Neural crest cell (in vitro differentiated cells): ENCODE results near the gene GBF1. TPM values are rescaled to one million over a fixed set of nuclear protein-coding genes. Genes with fewer than 3 reads are reported as not detected.

Experiments used
- DNase-seq: peaks from one replicate; pipeline ENCODE4 v3.0.0; 2021; ENCODE audit warnings: low read depth, mixed read lengths, low spot score
- H3K27ac Mint-ChIP-seq: one replicate; pipeline ENCODE4 v1.8.0; 2021; ENCODE audit warnings: mild to moderate bottlenecking, mixed read lengths; ENCODE audit not compliant: unreplicated experiment
- H3K27me3 Mint-ChIP-seq: 2 replicates; pipeline ENCODE4 v1.8.0; 2021; ENCODE audit warnings: low read depth, mild to moderate bottlenecking, mixed read lengths
- H3K36me3 Mint-ChIP-seq: 2 replicates; pipeline ENCODE4 v1.8.0; 2021; ENCODE audit warnings: low read depth, mild to moderate bottlenecking, mixed read lengths
- H3K4me1 Mint-ChIP-seq: 2 replicates; pipeline ENCODE4 v1.8.0; 2021; ENCODE audit warnings: mixed read lengths
- H3K4me3 Mint-ChIP-seq: one replicate; pipeline ENCODE4 v1.8.0; 2021; ENCODE audit warnings: mild to moderate bottlenecking, mixed read lengths
- H3K9me3 Mint-ChIP-seq: 2 replicates; pipeline ENCODE4 v1.8.0; 2021; ENCODE audit warnings: mixed read lengths
- CTCF ChIP-seq: fragments of 200-600 bp; sonication (generic); conservative IDR thresholded peaks from 2 replicates; pipeline ENCODE4 v1.5.0; 2021; ENCODE audit warnings: antibody characterized with exemption, mild to moderate bottlenecking
- total RNA-seq: library from RNA; stranded (reverse); gene quantifications from 2 replicates; pipeline ENCODE4 v1.2.1, GENCODE V29; 2021

The GBF1 gene
- total RNA-seq, 1 donor from 2014 or later = 43.2 TPM

DNA sequence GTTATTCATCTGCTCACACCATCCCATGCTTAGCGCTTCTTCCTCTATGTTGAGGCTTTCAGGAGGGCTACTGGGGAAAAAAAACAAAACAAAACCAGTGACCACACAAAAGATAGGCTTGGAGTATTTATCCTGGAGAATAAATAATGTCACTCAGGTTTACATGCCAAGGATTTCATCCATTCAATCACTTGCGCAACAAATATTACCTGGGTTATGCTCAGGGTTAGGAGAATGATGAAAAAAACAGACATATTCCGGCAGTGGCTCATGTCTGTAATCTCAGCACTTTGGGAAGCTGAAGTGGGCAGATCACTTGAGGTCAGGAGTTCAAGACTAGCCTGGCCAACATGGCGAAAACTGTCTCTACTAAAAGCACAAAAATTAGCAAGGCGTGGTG, 22.5 kb upstream of the GBF1 start:
- Mint-ChIP-seq H3K27me3 (peaks cover 58% of the 10 kb centered on the region), H3K4me3 (no peak overlapping the region), H3K9me3 (no peaks in the 10 kb centered on the region), H3K27ac (no peak overlapping the region), H3K36me3 (no peaks in the 10 kb centered on the region), H3K4me1 (peaks cover 17% of the 10 kb centered on the region)
- DNase-seq = no peak
- TF ChIP-seq CTCF = no peak

DNA sequence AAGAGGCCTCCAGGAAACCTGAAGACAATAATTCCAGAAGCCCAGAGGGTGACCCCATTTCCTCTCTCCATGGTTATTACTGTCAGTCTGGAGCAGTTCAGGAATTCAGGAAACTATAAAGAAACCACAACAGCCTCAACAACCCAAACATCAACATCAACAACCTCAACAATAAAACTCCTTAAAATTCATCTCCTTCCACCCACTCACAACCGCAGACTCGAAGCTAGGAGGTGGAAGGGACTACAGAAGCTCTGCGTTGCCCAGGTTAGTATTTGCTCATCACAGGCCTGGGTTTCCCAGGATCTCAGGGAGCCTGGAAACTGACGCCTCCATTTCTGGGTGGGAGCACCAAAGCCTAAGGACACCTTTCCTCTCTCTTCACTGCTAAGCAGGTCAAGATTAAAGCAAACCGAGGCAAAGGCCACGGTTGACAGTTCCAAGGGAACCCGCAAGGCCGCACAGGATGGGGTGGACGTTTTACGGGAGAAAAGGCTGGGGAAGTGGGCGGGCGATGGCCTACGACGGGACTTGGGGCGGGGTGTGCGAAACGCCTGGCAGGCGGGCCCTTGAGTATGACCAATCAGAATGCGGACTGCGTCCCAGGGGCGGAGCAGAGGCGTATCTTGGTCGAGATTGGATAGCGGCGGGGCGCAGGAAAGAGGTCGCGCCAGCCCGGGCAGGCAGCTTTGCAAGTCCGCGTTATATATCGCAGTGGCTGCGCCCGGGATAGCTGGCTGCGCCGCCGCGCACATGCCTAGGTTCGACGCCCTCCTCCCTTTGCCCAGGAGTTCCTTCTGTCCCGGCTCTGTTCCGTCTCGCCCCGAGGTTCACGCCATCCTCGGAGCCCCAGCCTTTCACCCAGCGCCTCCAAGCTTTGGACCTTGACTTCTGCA, 19.4 kb upstream of the GBF1 start, which contains the start of gene ELOVL3:
Gene ELOVL3 (plus strand): TSS at position 654 of the 896 bp plus-strand sequence. CDS start 250 bp downstream, outside the sequence.
- peaks cover 19% of the 10 kb centered on the region for H3K4me1 Mint-ChIP-seq
- DNase-seq = peak; percentile 85
- TF ChIP-seq CTCF = no peak
- H3K9me3 Mint-ChIP-seq = no peaks in the 10 kb centered on the region
- peaks cover 83% of the 10 kb centered on the region for H3K27me3 Mint-ChIP-seq
- peak within 1 kb of the TSS; percentile 69 for H3K4me3 Mint-ChIP-seq
- no peak within 1 kb of the TSS for H3K27ac Mint-ChIP-seq
- H3K36me3 Mint-ChIP-seq = no peaks in the 10 kb centered on the region

DNA sequence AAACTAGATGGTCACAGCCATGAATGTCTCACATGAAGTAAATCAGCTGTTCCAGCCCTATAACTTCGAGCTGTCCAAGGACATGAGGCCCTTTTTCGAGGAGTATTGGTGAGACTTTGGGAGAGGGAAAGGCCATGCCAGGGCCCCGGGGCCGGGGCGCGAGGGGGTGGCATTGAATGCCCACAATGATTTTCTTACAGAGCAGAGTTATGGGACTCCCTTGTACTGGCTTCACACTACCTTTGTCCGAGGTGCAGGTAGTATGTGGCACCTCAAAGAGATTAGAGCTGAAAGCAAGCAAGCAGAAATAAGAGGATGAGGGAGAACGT, 18.8 kb upstream of the GBF1 start:
- no peak for DNase-seq
- Mint-ChIP-seq H3K27me3 (peaks cover 83% of the 10 kb centered on the region), H3K4me3 (no peak overlapping the region), H3K27ac (no peak overlapping the region), H3K9me3 (no peaks in the 10 kb centered on the region), H3K4me1 (peaks cover 19% of the 10 kb centered on the region), H3K36me3 (no peaks in the 10 kb centered on the region)
- no peak for TF ChIP-seq CTCF

DNA sequence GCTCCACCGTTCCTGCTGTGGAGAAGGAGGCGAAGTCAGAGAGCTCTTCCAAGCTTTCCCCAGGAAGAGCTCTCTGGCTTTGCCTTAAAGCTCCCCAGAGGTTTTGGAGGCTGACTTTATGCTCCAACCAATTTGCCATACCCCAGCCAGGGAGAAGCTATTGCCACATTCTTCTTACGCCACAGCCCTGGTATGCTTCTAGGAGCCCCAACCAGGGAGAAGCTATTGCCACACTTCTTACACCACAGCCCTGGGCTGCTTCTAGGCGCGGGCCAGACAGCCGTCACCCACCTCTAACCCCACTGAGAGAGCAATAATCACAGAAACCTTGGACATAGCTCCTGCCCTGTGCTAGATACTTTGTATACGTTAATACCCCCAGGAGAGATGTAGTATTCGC, 18.3 kb upstream of the GBF1 start:
- Mint-ChIP-seq H3K9me3 (no peaks in the 10 kb centered on the region), H3K4me1 (peaks cover 19% of the 10 kb centered on the region), H3K27me3 (peaks cover 87% of the 10 kb centered on the region), H3K4me3 (peak overlapping the region; percentile 24), H3K27ac (no peak overlapping the region), H3K36me3 (no peaks in the 10 kb centered on the region)
- DNase-seq = no peak
- TF ChIP-seq CTCF = no peak

- Mint-ChIP-seq H3K27me3 (peaks cover 97% of the 10 kb centered on the region), H3K4me3 (peak overlapping the region; percentile 81), H3K4me1 (peaks cover 19% of the 10 kb centered on the region), H3K9me3 (no peaks in the 10 kb centered on the region), H3K36me3 (no peaks in the 10 kb centered on the region), H3K27ac (no peak overlapping the region)
- TF ChIP-seq CTCF = peak; percentile 99
- peak; percentile 77 for DNase-seq
Observed at GRCh38 chr10:102229810-102230263, 15.5 kb upstream of the GBF1 start.
